ENCODE data around the gene TCF12.
"Not testable (repeated sequence)": the region's sequence is repeated elsewhere in the genome, so short reads cannot be mapped to it uniquely, and the experiment has no call there.

The TCF12 gene

GRCh38 chr15:56916825-56917477, 1.5 kb upstream of the TCF12 start:
- DNase-seq (ENCODE audit: low read depth): no peak

- no peak for DNase-seq (ENCODE audit: low read depth)
These were observed 795 bp upstream of the TCF12 start for GRCh38 chr15:56917652-56918045.

DNA sequence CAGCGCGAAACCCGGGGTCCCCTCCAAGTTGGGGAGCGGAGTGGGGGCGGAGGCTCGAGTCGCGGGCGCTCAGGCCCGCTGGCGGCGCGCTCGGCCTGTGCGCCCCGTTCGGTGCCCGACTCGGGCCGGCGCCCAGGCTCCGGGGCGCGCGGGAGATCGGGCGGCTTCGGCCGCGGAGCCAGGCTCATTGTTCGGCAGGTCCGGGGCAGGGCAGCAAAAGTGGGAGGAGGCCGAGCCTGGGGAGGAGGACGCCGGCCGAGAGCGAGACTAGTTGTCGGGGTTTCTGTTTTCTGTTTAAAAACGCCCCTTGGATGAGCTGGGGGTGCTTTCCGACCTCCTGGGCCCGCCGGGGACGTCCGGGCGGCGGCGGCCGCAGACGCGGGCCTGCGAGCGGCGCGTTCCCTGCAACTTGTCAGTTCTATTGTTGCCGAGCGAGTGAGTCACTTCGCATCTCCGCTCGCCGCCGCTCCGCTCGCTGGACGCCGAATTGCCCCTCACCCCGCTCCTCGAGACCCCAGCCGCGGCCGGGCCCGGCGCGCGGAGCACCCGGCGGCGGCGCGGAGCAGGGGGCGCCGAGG, 676 bp downstream of the TCF12 start:
- peak; percentile 37 for DNase-seq (ENCODE audit: low read depth)

GRCh38 chr15:56919609-56920366, 1.3 kb downstream of the TCF12 start:
- no peak for DNase-seq (ENCODE audit: low read depth)

- DNase-seq (ENCODE audit: low read depth): no peak
These were observed 1.9 kb downstream of the TCF12 start for GRCh38 chr15:56920367-56920627.

DNA sequence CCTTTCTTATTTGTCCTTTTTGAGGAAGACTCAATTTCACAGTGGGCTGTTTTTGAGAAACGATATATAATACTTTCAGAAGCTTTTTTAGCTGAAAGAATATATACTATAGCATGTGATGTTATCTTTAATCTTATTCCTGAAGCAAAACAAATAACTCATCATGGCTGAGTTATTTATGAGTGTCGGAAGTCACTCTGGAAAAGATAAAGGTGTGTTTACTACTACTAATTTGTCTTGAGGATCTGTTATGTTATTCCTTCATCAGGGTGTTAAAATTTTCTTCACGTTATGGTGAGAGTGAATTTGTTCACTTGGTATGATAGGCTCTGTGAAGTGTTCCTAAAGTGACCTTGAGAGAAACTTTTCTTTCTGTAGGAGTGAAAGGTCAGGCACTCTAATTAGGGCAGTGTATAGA, 4.7 kb downstream of the TCF12 start:
- DNase-seq (ENCODE audit: low read depth): no peak

- DNase-seq (ENCODE audit: low read depth): no peak
These were observed 9.4 kb downstream of the TCF12 start for GRCh38 chr15:56927816-56928215.

GRCh38 chr15:56929399-56929798, 11.0 kb downstream of the TCF12 start:
- DNase-seq (ENCODE audit: low read depth): no peak

GRCh38 chr15:56929933-56930332, 11.5 kb downstream of the TCF12 start:
- no peak for DNase-seq (ENCODE audit: low read depth)

GRCh38 chr15:56930669-56931313, 12.3 kb downstream of the TCF12 start:
- DNase-seq (ENCODE audit: low read depth): no peak

GRCh38 chr15:56931639-56932508, 13.4 kb downstream of the TCF12 start:
- no peak for DNase-seq (ENCODE audit: low read depth)

- not testable (repeated sequence) for DNase-seq (ENCODE audit: low read depth)
These were observed 14.0 kb downstream of the TCF12 start for GRCh38 chr15:56932509-56932868.

DNA sequence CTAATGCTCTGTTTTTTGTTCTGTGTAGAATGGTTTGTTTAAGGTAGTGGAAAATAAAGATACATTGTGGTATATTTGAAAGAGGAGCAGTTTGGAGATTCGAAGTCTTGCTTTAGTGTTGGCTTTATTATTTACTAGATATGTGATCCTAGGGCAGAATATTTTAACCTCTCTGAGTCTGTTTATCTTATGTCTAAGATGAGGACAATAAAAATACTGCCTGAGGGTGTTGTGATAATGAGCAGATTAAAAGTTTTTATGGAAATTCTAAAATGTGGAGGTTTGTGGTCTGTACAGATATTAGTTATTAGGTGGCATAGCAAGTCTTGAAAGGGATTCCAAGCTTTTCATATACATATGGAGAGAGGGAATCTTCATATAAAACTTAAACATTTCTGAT, 15.0 kb downstream of the TCF12 start:
- DNase-seq (ENCODE audit: low read depth): no peak

GRCh38 chr15:56933811-56934210, 15.4 kb downstream of the TCF12 start:
- DNase-seq (ENCODE audit: low read depth): no peak

GRCh38 chr15:56934269-56934668, 15.8 kb downstream of the TCF12 start:
- no peak for DNase-seq (ENCODE audit: low read depth)

DNA sequence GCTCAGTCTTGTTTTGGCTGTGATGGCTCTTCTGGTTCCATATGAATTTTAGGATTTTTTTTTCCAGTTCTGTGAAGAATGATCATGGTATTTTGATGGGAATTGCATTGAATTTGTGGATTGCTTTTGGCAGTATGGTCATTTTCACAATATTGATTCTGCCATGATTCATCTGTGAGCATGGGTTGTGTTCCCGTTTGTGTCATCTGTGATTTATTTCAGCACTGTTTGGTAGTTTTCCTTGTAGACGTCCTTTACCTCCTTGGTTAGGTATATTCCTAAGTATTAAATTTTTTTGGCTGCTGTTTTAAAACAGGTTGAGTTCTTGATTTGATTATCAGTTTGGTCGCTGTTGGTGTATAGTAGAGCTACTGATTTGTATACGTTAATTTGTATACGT, 18.5 kb downstream of the TCF12 start:
- no peak for DNase-seq (ENCODE audit: low read depth)

- DNase-seq (ENCODE audit: low read depth): no peak
These were observed 20.8 kb downstream of the TCF12 start for GRCh38 chr15:56939257-56939656.

- DNase-seq (ENCODE audit: low read depth): no peak
These were observed 21.9 kb downstream of the TCF12 start for GRCh38 chr15:56940388-56940787.

- no peak for DNase-seq (ENCODE audit: low read depth)
These were observed 23.7 kb downstream of the TCF12 start for GRCh38 chr15:56942118-56942517.

- DNase-seq (ENCODE audit: low read depth): no peak
These were observed 25.0 kb downstream of the TCF12 start for GRCh38 chr15:56943403-56943802.

- DNase-seq (ENCODE audit: low read depth): no peak
These were observed 26.0 kb downstream of the TCF12 start for GRCh38 chr15:56944485-56944884.

DNA sequence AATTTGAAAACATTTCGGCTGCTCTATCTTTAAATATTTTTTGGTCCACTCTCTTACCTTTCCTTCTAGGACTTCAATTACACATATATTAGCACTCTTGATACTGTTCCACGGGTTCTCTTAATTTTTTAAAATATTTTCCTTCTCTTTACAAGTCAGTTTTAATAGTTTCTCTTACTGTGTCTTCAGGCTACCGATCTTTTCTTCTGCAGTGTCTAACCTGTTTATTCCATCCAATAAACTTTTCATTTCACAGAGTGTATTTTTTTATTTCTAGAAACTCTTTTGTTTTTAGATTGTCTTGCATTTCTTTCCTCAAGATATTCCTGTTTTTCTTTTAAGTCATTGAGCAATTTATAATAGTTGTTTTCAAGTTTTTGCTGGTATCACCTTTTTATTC, 27.7 kb downstream of the TCF12 start:
- DNase-seq (ENCODE audit: low read depth): no peak

Data from stimulated activated CD8-positive, alpha-beta memory T cell treated with anti-CD3 and anti-CD28 coated beads, Interleukin-15, amount 100 ng/mL, for 24 hours (primary cell).